DOHH2 (cell line): ENCODE results near the gene CDT1.

ENCODE experiments used
- H3F3A ChIP-seq: fragments of 200-600 bp; sonication (generic), shearing (Covaris generic); 2 replicates; pipeline ENCODE4 v1.6.0; 2016; ENCODE audit warnings: antibody characterized with exemption, mild to moderate bottlenecking; ENCODE audit not compliant: control insufficient read depth, insufficient read depth
- H3K27ac ChIP-seq: fragments of 200-600 bp; sonication (generic); 2 replicates; pipeline ENCODE4 v1.5.1; 2014; ENCODE audit warnings: low read depth, mild to moderate bottlenecking, low read length, moderate library complexity
- H3K27me3 ChIP-seq: fragments of 200-600 bp; sonication (generic); 2 replicates; pipeline ENCODE4 v1.6.1; 2014; ENCODE audit warnings: mild to moderate bottlenecking, low read length, mixed read lengths; ENCODE audit not compliant: control insufficient read depth
- H3K36me3 ChIP-seq: fragments of 200-600 bp; sonication (generic); 2 replicates; pipeline ENCODE4 v1.6.1; 2014; ENCODE audit warnings: mild to moderate bottlenecking, low read length, moderate library complexity, mixed read lengths; ENCODE audit not compliant: control insufficient read depth
- H3K4me1 ChIP-seq: fragments of 200-600 bp; sonication (generic); 2 replicates; pipeline ENCODE4 v1.6.1; 2014; ENCODE audit warnings: mild to moderate bottlenecking, low read length, mixed read lengths; ENCODE audit not compliant: control insufficient read depth
- H3K4me2 ChIP-seq: fragments of 200-600 bp; sonication (generic); 2 replicates; pipeline ENCODE4 v1.6.0; 2014; ENCODE audit warnings: mild to moderate bottlenecking, low read length, moderate library complexity
- H3K4me3 ChIP-seq: fragments of 200-600 bp; sonication (generic); 2 replicates; pipeline ENCODE4 v1.5.1; 2014; ENCODE audit warnings: mild to moderate bottlenecking, low read length, mixed read lengths
- H3K79me2 ChIP-seq: fragments of 200-600 bp; sonication (generic); 2 replicates; pipeline ENCODE4 v1.6.1; 2014; ENCODE audit warnings: mild to moderate bottlenecking, low read length, mixed read lengths; ENCODE audit not compliant: control insufficient read depth
- H3K9me2 ChIP-seq: fragments of 200-600 bp; sonication (generic); replicated peaks from 2 replicates; pipeline ENCODE4 v1.6.1; 2014; ENCODE audit warnings: mild to moderate bottlenecking, low read length, mixed read lengths; ENCODE audit not compliant: control insufficient read depth
- H3K9me3 ChIP-seq: fragments of 200-600 bp; sonication (generic); 2 replicates; pipeline ENCODE4 v1.6.1; 2014; ENCODE audit warnings: antibody characterized with exemption, low read length, mixed read lengths; ENCODE audit not compliant: control insufficient read depth, insufficient read depth
- H4K20me1 ChIP-seq: fragments of 200-600 bp; sonication (generic); 2 replicates; pipeline ENCODE4 v1.6.0; 2014; ENCODE audit warnings: low read depth, mild to moderate bottlenecking, antibody characterized with exemption, low read length, moderate library complexity; ENCODE audit not compliant: control insufficient read depth, insufficient read depth
- EZH2phosphoT487 ChIP-seq: fragments of 200-600 bp; sonication (generic); IDR thresholded peaks from 2 replicates; pipeline ENCODE4 v1.6.1; 2017; ENCODE audit warnings: borderline replicate concordance, mild to moderate bottlenecking, antibody characterized with exemption, low read length, moderate library complexity, mixed read lengths
- TF ChIP-seq, protein P1 (sequence below): fragments of 200-600 bp; sonication (generic); IDR thresholded peaks from one replicate; pipeline ENCODE4 v1.5.1; 2014; ENCODE audit warnings: antibody characterized with exemption, mild to moderate bottlenecking, low read depth, low read length; ENCODE audit not compliant: poor library complexity, severe bottlenecking

The CDT1 gene

DNA sequence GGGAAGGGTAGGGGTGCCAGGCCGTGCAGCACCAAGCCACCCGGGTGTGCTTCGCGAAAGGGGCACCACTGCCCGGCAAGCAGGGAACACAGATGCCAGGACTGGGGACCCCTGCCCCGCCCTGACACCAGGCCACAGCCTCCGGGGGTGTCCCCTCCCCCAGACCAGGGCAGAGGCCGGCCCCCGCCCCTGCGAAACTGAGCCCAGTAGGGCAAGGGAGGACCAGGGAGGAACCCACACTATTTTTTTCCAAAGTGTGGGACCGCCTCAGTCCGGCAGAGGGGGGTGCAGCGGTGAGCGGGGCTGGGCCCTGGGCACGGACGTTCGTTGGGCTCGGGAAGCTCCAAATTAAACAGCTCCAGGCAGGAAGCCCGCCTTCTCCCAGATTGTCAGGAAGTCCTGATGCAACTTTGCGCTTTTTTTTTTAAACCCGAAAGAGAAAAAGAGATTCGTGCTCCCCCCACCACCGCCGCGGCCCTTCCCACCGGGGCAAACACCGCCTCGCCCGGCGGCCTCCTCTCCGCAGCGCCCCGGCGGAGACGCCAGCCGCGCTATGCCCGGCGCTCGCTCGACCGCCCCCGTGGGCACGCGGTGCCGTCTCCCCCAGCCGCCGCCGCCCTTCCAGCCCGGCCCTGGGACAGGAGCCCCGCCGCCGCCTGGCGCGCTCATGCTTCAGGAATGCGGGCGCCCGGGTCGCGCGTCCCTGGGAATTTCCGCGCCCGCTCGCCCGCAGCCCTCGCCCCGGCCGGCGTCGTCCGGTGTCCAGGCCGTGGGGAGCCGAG, 19.3 kb upstream of the CDT1 start:
- peaks cover 65% of the 10 kb centered on the region for H3K79me2 ChIP-seq
- peak overlapping the region; percentile 92 for H3K4me2 ChIP-seq
- H3K9me3 ChIP-seq: no peaks in the 10 kb centered on the region
- H3F3A ChIP-seq: peaks cover 6% of the 10 kb centered on the region
- peak overlapping the region; percentile 98 for H3K4me3 ChIP-seq
- TF ChIP-seq EZH2phosphoT487: no peak
- TF ChIP-seq, protein P1, sequence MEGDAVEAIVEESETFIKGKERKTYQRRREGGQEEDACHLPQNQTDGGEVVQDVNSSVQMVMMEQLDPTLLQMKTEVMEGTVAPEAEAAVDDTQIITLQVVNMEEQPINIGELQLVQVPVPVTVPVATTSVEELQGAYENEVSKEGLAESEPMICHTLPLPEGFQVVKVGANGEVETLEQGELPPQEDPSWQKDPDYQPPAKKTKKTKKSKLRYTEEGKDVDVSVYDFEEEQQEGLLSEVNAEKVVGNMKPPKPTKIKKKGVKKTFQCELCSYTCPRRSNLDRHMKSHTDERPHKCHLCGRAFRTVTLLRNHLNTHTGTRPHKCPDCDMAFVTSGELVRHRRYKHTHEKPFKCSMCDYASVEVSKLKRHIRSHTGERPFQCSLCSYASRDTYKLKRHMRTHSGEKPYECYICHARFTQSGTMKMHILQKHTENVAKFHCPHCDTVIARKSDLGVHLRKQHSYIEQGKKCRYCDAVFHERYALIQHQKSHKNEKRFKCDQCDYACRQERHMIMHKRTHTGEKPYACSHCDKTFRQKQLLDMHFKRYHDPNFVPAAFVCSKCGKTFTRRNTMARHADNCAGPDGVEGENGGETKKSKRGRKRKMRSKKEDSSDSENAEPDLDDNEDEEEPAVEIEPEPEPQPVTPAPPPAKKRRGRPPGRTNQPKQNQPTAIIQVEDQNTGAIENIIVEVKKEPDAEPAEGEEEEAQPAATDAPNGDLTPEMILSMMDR: peak; percentile 55
- peak overlapping the region; percentile 52 for H3K27ac ChIP-seq
- H3K36me3 ChIP-seq: peaks cover 44% of the 10 kb centered on the region
- no peaks in the 10 kb centered on the region for H3K9me2 ChIP-seq
- H3K4me1 ChIP-seq: peaks cover 47% of the 10 kb centered on the region
- H3K27me3 ChIP-seq: no peaks in the 10 kb centered on the region
- peaks cover 20% of the 10 kb centered on the region for H4K20me1 ChIP-seq

DNA sequence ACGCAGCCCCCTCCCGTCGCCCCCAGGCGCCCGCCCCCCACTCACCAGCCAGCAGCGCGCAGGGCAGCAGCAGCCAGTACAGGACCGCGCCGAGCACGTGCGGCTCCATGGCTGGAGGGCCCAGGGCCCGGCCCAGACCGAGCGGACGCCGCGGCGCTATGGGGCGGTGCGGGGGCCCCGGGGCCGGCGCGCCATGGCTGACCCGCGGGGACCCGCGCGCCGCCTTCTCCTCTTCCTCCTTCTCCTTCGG, 18.8 kb upstream of the CDT1 start:
- no peaks in the 10 kb centered on the region for H3K9me3 ChIP-seq
- H3K9me2 ChIP-seq: no peaks in the 10 kb centered on the region
- H3K27me3 ChIP-seq: no peaks in the 10 kb centered on the region
- H3K79me2 ChIP-seq: peaks cover 60% of the 10 kb centered on the region
- peak overlapping the region; percentile 92 for H3K4me2 ChIP-seq
- H4K20me1 ChIP-seq: peaks cover 18% of the 10 kb centered on the region
- H3F3A ChIP-seq: peaks cover 6% of the 10 kb centered on the region
- peak overlapping the region; percentile 98 for H3K4me3 ChIP-seq
- TF ChIP-seq, protein P1: no peak
- no peak for TF ChIP-seq EZH2phosphoT487
- H3K27ac ChIP-seq: peak overlapping the region; percentile 52
- peaks cover 52% of the 10 kb centered on the region for H3K4me1 ChIP-seq
- peaks cover 39% of the 10 kb centered on the region for H3K36me3 ChIP-seq

DNA sequence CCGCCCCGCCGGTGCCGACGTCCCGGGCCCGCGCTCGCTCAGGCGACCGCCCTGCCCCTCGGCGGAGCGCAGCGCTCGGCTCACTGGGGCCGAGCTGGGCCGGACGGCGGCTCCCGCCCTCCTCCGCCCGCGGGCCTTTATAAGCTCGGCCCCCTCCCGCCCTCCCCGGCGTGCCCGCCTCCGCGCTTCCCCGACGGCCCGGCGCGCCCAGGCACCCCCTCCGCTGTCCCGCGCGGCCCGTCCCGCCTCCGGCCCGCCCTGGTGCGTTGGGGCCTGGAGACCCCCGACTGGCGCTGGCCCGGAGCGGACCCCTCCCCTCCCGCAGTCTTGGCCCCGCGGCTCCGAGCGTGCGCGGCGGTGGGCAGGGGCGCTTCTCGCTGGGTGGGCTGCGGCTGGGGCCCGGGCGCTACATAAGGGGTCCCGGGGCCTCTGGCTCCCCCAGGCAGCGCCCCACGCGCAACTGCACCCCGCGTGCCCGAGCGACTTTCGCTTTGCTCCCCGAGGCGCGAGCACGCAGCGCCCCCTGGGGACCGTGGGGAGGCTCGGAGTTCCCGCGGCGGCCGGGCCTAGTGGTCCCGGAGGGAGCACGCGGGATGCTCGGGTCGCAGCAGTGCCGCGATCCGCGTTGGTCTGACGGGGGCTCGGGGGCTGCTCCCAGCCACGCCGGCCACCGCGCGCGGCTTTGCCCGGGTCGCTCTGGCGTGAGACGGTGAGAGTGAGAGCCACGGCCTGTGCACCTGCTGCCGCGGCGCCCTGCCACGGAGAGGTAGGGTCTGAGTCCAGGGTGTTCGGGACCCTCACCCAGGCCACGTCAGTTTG, 18.3 kb upstream of the CDT1 start, which contains the start of gene PIEZO1:
Gene PIEZO1, minus strand, starts transcription at position 115 of the 819 bp plus-strand sequence. CDS start 256 bp downstream, outside the sequence.
- peaks cover 54% of the 10 kb centered on the region for H3K79me2 ChIP-seq
- no peaks in the 10 kb centered on the region for H3K9me2 ChIP-seq
- TF ChIP-seq, protein P1: peak; percentile 83
- no peak for TF ChIP-seq EZH2phosphoT487
- peak within 1 kb of the TSS; percentile 52 for H3K27ac ChIP-seq
- peaks cover 13% of the 10 kb centered on the region for H4K20me1 ChIP-seq
- peaks cover 8% of the 10 kb centered on the region for H3F3A ChIP-seq
- no peaks in the 10 kb centered on the region for H3K27me3 ChIP-seq
- H3K4me2 ChIP-seq: peak within 1 kb of the TSS; percentile 92
- H3K9me3 ChIP-seq: no peaks in the 10 kb centered on the region
- H3K4me1 ChIP-seq: peaks cover 54% of the 10 kb centered on the region
- H3K36me3 ChIP-seq: peaks cover 33% of the 10 kb centered on the region
- H3K4me3 ChIP-seq: peak within 1 kb of the TSS; percentile 98
